OCI-LY3 (cell line): ENCODE measurements around the gene TMEM167B.

Experiments
- CTCF ChIP-seq: fragments of 200-600, 300-600 bp; sonication (generic); IDR thresholded peaks from 2 replicates; pipeline ENCODE4 v1.5.1; 2014; ENCODE audit warnings: antibody characterized with exemption, low read length, low read depth
- EZH2phosphoT487 ChIP-seq: fragments of 200-600 bp; shearing (Covaris generic); IDR thresholded peaks from 2 replicates; pipeline ENCODE4 v1.6.1; 2018; ENCODE audit warnings: antibody characterized with exemption, mixed run types, low read depth

GRCh38 chr1:109095631-109096030, 5.1 kb downstream of the TMEM167B start:
- TF ChIP-seq EZH2phosphoT487 (no peak), CTCF (no peak)
